Measurements from ENCODE around the gene ZC3H7B. TPM values are rescaled to one million over a fixed set of nuclear protein-coding genes. Genes with fewer than 3 reads are reported as not detected.
"Not testable (repeated sequence)": the region's sequence is repeated elsewhere in the genome, so short reads cannot be mapped to it uniquely, and the experiment has no call there.

Gene ZC3H7B
- total RNA-seq, 1 experiment from 2014 or later = 33.6 TPM

DNA sequence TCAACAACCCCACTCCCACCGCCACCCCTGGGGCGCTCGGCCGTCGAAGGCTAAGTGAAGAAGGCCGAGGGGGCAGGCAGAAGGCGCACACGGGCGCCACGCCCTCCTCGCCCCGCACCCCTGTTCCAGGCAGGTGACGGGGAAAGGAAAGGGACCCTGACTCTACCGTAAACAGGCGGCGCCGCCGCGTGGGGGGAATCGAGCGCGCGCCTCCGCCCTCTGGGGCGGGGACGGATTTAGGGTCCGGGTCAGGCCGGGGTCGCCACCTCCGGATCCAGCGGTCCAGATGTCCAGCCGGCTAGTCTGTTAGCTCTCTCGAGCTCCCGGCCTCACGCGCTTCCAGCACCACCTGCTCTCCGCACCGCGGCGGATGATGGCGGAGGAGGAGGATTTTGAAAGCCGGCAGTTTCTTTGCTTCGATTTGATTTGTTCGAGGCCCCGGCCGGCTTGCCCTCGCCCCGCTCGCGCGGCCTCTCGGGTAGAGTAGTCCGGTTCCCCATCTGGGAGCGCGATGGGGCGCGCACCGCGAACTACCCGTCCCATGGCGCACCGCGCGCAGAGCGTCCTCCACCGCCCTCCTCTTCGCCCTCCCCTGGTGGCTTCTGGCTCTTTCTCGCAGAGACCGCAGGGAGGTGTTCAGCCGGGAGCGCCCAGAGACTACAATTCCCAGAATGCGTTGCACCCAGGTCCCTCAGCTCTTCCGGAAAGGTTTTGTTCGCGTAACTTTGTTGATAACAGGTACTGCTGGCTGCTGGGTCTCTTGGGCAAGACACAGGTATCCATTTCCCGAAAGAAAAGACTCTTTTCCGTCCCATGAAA is 15.3 kb upstream of the ZC3H7B start, which contains the start of gene RANGAP1:
Gene RANGAP1 (minus strand): TSS at position 368 of the 819 bp plus-strand sequence. CDS start 5,143 bp downstream, outside the sequence.
- peak; percentile 99 for DNase-seq (ENCODE audit: low read depth)

DNA sequence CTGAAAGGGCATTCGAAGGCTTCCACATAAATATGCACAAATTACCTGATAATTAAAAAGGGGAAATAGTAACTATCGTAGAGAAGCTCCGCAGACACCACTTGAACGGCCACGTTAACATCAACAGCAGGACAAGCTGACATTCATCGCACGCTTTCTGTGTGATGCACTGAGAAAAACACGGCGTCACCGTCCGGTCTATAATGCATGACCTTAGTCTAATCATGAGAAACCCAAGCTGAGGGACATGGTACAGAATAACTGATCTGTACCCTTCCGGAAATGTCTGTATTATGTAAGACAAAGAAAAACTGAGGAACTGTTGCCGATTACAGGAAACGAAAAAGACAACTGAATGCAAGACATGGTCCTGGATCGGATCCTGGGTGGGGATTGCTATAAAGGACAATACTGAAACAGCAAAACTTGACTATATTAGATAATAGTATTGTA is 14.7 kb upstream of the ZC3H7B start:
- peak; percentile 40 for DNase-seq (ENCODE audit: low read depth)

DNA sequence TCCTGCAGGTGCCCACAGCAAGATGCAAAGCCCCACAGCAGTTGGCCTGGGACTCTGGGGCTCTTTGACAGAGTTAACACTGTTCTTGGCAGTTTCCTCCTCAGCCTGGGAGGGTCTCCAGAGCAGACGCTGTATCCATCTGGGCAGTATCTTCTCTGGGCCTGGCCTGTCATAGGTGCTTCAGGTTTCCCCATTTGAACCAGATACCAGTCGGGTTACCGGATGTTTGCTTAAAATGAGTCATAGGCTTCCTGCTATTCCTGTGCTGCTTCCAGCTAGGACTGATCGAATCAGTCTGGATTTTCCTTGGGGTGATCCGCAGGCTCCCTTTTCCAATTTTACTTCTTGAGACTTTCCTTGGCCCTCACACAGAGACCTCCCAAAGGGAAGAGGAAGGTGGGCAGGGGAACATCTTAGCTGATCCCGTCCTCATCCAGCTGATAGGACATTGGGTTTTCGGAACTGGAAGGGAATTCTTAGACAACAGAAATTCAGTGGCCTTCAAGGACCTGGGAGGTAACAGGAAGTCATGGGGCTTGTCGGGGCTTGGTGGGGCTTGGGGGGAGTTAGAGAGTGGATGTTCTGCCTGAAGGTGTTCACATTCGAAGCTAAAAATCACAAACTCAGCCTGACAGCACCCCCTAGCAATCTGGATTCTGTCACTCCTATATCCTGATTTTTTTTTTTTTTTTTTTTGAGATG is 12.9 kb upstream of the ZC3H7B start:
- peak; percentile 83 for DNase-seq (ENCODE audit: low read depth)

DNA sequence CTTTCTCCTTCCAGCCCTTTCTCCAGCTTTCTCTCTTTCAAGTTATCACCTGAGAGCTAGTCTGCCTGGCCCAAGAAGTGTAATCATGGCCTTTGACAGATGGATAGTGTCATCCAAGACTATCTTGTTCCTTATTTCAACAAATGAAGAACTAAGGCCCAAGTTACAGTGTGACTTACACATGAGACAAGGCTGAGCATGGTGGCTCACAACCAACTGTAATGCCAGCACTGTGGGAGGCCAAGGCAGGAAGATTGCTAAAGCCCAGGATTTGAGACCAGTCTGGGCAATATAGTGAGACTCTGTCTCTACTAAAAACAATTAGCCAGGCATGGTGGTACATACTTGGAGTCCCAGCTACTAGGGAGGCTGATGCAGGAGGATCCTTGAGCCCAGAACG is 11.7 kb upstream of the ZC3H7B start:
- no peak for DNase-seq (ENCODE audit: low read depth)

DNA sequence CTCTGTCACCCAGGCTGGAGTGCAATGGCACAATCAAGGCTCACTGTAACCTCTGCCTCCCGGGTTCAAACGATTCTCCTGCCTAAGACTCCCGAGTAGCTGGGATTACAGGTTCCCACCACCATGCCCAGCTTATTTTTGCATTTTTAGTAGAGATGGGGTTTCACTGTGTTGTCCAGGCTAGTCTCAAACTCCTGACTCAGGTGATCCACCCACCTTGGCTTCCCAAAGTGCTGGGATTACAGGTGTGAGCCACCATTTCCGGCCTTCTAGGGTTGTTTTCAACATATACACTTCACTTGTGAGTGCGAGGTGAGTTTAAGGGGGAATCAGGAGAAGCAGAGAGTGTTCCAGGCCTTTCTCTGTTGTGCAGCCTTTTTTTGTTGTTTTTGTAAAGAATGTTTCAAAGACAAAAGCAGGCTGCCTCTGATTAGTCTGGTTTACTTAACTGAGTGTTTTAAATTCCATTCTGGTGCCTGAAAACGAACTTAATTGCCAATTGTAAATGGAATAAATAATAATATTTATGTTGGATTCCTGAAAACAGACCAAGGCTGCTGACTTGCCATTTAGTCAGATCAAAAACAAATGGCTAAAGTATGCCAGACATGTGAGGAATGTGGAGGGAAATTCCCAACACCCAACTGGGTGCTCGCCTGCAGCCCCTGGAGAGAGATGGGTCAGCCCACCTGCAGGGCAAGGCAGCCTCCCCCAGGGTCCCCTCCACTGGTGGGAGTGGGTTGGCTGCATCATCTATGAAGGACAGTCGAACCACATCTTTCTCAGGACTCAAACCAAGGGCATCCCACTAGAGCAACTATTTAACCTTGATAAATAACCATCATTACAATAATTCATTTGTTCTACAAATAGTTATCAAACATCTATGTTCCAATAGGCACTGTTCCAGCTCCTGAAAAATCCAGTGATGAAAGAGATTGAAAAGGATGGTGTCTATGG is 10.8 kb upstream of the ZC3H7B start:
- peak; percentile 86 for DNase-seq (ENCODE audit: low read depth)

DNA sequence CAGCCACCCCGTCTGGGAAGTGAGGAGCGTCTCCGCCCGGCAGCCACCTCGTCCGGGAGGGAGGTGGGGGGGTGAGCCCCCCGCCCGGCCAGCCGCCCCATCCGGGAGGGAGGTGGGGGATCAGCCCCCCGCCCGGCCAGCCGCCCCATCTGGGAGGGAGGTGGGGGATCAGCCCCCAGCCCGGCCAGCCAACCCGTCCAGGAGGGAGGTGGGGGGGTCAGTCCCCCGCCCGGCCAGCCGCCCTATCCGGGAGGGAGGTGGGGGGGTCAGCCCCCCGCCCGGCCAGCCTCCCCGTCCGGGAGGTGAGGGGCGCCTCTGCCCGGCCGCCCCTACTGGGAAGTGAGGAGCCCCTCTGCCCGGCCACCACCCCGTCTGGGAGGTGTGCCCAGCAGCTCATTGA is 6.5 kb upstream of the ZC3H7B start:
- DNase-seq (ENCODE audit: low read depth) = not testable (repeated sequence)

DNA sequence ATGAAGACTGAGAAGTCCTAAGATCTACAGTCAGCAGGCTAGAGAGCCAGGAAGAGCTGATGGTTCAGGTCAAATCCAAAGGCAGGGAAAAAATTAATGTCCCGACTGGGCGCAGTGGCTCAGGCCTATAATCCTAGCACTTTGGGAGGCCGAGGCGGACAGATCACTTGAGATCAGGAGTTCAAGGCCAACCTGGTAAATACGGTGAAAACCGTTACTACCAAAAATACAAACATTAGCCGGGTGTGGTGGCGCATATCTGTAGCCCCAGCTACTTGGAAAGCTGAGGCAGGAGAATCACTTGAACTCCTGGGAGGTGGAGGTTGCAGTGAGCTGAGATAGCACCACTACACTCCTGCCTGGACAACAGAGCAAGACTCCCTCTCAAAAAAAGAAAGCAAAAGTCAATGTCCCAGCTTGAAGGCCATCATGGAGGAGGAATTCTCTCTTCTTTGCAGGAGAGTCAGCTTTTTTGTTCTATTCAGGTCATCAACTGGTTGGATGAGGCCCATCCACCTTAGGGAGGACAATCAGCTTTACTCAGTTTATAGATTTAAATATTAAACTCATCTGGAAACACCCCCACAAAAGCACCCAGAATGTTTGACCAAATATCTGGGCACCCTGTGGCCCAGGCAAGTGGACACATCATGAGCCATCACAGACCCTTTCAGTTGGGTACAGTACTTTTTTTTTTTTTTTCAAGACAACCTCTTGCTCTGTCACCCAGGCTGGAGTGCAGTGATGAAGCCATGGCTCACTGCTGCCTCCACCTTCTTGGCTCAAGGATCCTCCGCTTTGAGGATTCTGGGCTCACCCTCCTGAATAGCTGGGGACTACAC is 4.3 kb upstream of the ZC3H7B start:
- DNase-seq (ENCODE audit: low read depth) = no peak

DNA sequence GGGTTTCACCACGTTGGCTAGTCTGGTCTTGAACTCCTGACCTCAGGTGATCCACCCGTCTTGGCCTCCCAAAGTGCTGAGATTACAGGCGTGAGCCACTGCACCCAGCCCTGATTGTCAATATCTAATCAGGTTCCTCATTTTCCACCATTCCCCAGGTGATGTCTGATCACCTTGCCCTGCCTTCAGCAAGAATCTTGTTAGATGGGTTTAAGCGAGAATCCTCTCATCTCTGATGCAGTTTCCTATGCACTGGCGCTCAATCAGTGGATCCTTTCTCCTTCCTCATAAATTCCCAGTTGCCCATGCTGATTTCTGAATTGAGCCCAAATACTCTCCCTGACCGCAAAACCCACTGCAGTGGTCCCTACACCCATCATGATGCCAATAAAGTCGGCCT is 664 bp upstream of the ZC3H7B start:
- no peak for DNase-seq (ENCODE audit: low read depth)

DNA sequence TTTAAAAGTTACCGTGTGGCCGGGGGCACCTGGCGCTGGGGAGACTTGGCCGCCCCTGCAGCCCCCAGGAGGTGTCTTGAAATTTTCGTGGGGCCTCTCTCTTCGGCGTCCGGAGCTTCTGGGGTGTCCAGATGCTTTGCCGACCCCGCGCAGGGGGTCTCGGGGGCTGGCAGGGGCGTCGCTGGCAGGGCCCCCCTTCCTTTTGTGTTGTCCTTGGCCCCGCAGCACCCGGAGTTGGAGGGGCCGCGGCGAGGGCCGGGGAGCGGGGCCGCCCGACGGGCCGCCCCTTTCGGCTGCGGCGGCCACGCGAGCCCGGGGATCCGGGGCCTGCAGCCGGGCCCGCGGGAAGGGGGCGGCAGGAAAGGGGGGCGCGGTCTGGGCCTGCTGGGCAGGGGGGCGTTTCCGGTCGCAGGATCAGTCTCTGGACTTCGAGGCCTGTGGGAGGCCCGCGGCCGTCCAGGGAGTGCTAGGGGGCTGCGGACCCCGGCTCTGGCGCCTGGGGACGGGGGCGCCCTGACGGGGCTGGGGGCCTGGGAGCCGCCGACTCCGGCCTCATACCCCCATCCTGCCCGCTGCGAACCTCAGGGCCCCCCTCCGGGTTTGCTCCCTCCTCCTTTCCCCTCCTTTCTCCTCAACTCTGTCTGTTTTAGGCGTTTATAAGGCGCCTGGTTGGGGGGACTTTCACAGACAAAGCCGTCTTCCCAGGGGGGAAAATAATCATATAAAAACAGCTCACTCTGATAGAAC is 869 bp downstream of the ZC3H7B start:
- DNase-seq (ENCODE audit: low read depth) = no peak

DNA sequence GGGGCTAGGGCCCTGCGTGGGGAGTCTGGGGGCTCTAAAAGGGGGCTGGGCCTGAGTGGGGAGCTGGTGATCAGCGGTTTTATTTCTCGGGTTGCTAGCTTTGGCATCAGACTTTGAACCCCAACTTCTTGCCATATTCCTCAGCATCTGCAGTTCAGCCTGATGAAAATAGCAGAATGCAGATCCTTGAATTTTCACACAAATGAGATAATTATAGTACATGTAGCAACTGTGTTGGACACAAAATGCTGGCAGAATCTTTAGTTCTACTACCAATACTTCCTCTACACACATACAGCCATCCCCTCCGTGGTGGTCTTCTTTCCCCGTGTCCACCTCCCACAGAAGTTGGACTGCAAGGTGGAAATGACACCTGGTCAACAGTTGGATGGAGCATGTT is 1.5 kb downstream of the ZC3H7B start:
- DNase-seq (ENCODE audit: low read depth) = no peak

DNA sequence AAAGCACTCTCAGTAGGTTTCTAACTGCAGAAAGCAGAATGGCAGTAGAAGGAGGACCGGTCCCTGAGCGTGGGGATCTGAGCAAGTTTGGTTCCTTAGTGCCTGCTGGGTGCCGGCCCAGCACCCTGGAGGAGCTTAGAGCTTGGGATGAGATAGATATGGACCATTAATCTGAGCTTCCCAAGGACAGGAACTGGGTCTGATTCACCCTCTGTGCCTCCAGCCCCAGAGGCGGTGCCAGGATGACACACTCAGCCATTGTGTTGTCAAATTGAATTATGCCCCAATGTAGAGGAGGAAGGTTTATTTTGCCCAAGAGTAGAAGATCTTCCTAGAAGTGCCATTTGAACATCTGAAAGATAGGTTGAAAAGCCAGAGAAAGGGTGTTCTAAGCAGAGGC is 4.3 kb downstream of the ZC3H7B start:
- DNase-seq (ENCODE audit: low read depth) = peak; percentile 81

DNA sequence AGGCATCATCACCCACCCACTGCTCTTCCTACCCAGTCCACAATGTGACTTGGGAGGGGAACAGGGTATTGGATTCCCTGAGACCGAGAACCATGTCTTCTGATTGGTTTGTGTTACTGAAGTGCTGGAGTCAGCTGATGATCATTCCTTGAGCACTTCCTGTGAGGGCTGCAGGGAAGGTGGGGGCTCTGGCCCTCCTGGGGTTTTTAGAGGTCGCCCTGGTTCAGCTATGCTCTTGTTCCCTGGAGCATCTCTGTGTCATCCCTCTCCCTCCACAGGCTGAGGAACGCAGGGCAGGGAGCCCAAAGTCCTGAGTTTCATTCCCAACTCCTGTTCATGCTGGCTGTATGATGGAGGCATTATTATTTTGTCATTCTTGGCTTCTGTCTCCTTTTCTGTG is 6.7 kb downstream of the ZC3H7B start:
- DNase-seq (ENCODE audit: low read depth) = no peak

DNA sequence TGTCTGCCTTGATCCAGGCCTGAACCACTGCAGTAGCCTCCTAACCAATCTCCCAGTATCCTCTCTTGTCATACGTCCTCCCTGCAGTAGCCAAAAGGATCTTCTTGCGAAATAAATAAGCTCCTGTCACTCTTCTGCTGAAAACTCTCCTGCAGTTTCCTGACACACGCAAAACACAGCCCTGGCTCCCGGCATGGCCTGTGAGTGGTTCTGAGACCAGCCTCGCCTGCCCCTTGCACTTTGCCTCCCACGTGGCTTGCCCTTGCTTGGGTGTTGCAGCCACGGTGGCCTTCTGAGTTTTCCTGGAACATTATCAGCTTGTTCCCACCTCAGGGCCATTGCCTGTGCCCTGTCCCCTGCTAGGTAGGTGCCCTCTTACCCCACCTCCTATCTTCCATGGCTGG is 7.2 kb downstream of the ZC3H7B start:
- no peak for DNase-seq (ENCODE audit: low read depth)

DNA sequence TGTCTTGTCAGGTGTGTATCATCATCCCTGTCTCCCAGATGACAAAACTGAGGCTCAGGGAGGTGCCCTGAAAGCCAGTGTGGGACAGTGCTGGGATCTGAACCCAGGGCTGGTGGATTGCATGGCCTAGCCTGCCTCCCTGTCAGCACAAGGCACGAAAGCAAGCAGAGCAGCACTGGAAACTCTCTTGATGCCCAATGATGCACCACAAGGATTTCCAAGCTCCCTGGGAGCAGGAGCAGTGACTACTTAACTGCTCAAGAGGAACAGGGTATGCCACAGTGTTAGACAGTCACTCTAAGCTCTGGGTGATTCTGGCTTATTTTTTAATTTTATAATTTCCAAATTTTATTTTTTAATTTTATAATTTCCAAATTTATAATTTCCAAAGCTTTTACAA is 9.0 kb downstream of the ZC3H7B start:
- DNase-seq (ENCODE audit: low read depth) = no peak

DNA sequence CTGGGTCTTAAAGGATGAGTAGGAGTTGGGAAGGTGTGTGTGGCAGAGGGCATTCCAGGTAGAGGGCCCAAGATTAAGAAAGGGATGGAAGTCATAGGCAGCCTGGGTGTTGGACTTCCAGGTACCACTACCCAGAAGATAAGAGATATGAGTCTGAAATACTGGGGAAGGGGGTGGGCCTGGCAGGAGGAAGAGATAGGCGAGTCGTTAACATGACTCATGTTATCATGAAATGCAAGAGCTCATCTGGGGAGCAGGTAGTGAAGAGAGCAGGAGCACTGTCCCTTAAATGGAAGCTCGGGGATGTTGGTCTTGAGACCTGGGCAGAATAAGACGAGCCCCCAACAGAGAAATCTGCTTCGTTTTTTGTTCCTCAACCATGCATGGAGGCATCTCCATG is 10.2 kb downstream of the ZC3H7B start:
- DNase-seq (ENCODE audit: low read depth) = no peak

DNA sequence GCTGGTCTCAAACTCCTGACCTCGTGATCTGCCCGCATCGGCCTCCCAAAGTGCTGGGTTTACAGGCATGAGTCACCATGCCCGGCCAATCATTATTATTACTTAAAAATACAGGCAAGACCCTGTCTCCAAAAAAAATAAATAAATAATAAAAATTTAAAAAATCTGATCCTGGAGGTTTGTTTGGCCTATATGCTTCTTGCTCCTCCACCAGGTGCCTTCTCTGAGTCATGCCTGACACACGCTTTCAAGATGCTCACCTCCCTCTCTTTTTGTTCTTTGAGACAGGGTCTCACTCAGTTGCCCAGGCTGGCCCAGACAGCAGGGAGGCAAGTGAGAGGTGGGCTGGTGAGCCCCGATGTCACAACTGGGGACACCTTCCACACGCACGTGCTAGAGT is 13.5 kb downstream of the ZC3H7B start:
- DNase-seq (ENCODE audit: low read depth) = no peak

DNA sequence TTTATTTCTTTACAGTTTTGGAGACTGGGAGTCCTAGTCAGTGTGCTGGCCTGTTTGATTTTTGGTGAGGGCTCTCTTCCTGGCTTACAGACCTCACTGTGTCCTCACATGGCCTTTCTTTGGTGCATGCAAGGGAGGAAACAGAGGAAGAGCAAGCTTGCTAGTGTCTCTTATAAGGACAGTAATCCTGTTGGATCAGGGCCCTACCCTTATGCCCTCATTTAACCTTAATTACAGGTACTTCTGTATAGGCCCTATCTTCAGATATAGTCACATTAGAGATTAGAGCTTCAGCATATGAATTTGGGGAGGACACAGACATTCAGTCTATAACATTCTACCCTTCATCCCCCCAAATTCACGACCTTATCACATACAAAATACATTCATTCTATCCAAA is 14.3 kb downstream of the ZC3H7B start:
- DNase-seq (ENCODE audit: low read depth) = no peak

DNA sequence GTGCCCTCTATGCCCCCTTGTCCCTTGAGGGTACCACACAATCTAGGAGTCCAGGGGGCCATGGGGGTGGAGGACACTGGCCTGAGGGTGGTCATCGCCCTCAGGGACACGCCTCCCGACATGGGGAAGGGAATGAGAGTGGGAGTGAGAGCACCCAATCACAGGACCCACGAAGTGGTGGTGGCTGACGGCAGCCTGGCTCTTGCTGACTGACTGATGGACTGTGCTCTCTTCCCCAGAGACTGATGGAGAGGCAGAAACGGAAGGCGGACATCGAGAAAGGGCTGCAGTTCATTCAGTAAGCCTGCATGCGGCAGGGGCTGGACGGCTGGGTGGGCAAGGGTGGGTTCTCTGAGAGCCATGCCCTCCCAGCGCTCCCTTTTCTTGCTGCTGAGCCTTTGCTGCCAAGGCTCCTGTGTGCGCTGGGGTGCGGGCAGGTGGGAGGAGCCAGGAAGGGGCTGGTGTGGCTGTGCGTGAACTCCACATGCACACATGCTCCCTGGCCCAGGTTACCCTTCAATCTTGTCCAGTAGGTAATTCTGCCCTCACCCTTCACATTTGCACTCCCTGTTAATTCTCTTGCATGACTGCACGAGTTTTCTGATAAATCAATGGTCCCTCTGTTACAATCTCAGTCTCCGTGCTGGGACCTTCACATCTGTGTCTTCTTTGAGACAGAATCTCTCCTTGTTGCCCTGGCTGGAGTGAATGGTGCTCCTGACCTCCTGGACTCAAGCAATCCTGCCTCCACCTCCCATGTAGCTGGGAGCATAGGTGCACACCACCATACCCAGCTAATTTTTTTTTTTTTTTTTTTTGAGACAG is 19.3 kb downstream of the ZC3H7B start:
- DNase-seq (ENCODE audit: low read depth) = no peak

DNA sequence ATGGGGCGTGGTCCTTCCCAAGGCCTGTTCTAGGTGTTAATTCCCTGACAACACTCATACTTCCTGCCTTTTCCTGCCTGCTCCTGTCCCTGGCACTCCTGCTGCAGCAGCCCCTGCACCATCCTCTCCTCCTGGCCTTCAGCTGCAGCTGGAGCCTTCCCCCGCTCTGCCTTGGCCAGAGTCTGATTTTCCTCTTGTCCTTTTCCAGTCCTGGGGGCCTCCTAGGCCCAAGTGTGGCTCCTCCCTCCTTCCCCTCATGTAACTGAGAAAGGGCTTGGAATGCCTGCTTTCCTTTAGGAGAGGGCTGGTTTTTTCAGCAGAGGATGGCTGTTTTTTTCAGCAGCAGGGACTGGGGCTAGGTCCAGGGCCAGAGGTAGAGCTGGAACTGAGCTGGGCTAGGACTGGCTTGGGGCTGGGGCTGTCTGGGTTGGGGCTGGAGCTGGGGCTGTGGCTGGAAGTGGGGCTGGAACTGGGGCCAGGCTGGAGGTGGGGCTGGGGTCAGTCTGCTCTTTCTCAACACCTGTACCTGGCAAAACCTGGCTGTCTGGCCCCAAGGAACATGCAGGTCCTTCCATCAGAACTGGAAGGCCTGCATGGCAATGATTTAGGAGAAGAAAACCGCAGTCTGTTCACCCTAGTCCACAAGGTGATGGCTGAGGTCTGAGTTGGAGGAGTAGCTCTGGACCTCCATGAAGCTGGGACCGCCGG is 23.6 kb downstream of the ZC3H7B start:
- no peak for DNase-seq (ENCODE audit: low read depth)
